ENCODE measurements around the gene SPATA31A7.
"Not testable (repeated sequence)": the region's sequence is repeated elsewhere in the genome, so short reads cannot be mapped to it uniquely, and the experiment has no call there.

Gene SPATA31A7

GRCh38 chr9:61189736-61190135 is at the start of gene SPATA31A7:
SPATA31A7 (plus strand) TSS chr9:61190036; CDS start chr9:61190065, 29 bp downstream.
- not testable (repeated sequence) for DNase-seq, ATAC-seq

DNA sequence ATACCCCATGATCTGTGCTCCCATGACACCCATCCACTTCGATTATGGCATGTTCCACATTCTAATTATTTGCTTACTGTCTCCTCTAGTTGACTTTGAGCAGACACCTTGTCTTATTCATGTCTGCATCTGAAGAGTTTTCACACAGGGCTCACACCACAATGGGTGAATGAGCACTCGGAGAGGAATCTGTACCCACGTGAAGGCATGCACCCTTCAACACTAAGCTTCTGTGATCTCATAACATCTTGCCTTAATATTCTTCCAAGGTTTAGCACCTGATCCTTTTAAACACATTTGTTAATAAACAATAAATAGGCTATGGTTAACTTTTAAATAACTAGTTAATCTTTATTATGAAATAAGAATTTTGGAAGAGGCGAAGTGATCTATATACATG is 36.6 kb downstream of the SPATA31A7 start:
- not testable (repeated sequence) for DNase-seq, ATAC-seq
